ENCODE data around the gene USP31. TPM values are rescaled to one million over a fixed set of nuclear protein-coding genes. Genes with fewer than 3 reads are reported as not detected.

The USP31 gene
- total and polyA plus RNA-seq, 2 of the 13 experiments (the other 11 are each of a cell fraction or from before 2014, with no cell fraction given): 22.5 to 23.3 TPM

GRCh38 chr16:23079675-23080301 is 69.5 kb downstream of the USP31 start (continued):
- TF ChIP-seq ZSCAN31 (CRISPR knock-in tag; IDR thresholded peaks at IDR 0.05; ENCODE audit: low read depth): no peak

DNA sequence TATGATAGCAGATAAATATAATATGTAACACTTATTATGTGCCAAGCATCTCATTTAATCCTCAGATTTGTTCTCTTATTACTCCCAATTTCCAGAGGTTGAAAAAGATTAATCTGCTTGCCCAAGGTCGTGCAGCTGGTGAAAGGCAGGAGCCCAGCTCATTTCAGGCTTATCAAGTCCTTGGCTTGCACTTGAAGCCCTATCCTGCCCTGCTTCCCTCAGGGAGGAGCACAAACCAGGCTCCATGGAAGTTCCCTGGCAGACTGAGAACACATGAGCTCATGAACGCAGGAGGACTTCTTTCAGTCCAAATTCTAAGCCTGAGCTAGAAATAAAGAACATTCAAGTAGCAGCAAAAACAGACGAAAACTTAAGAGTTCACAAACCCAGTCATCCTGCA is 74.8 kb downstream of the USP31 start:
- H3K9ac ChIP-seq (ENCODE audit: insufficient read depth, low read depth, low read length): no peak overlapping the region
- peaks cover 33 to 90% of the 10 kb centered on the region in 2 experiments for H3K36me3 ChIP-seq (replicated peaks in 1 of 2; ENCODE audit: control insufficient read depth in 1 of 2, insufficient read depth in 2 of 2, low read length in 2 of 2)
- 88% methylated on average over 3 of the region's 3 CpGs for WGBS (ENCODE audit: low lambda C conversion rate)
- ChIA-PET CTCF (ENCODE audit: low intra/inter-chr PET ratio, low total read pairs) (no interaction called here), POLR2A (no interaction called here)
- FAIRE-seq (no peak), DNase-seq (ENCODE audit: low spot score) (no peak), ATAC-seq (no peak)
- intact Hi-C loops (cut with micrococcal nuclease; ENCODE audit: unreplicated experiment) (no loop called here), in situ Hi-C loops (cut with HindIII; ENCODE audit: extremely low pct_ligation_motif_present, low pct_unique_long_range_greater_than_20kb) (no loop called here)
- no peak overlapping the region for H3K4me2 ChIP-seq (ENCODE audit: low read depth, low read length)
- no peaks in the 10 kb centered on the region for H3K4me1 ChIP-seq (ENCODE audit: insufficient read depth, low read length)
- TF ChIP-seq ZNF792 (CRISPR knock-in tag; IDR thresholded peaks at IDR 0.05) (no peak), DNMT1 (CRISPR knock-in tag; IDR thresholded peaks at IDR 0.05) (no peak), FOXP1 (IDR thresholded peaks at IDR 0.05) (no peak), FOXP1 (CRISPR knock-in tag; IDR thresholded peaks at IDR 0.05) (no peak), ZFAT (CRISPR knock-in tag; conservative IDR thresholded peaks at IDR 0.05) (no peak), EHMT2 (IDR thresholded peaks at IDR 0.05; ENCODE audit: borderline replicate concordance, low read depth, low read length) (no peak), ZNF781 (CRISPR knock-in tag; IDR thresholded peaks at IDR 0.05; ENCODE audit: borderline replicate concordance, not compliant biosample characterization) (no peak)
- TF ChIP-seq, protein P1, sequence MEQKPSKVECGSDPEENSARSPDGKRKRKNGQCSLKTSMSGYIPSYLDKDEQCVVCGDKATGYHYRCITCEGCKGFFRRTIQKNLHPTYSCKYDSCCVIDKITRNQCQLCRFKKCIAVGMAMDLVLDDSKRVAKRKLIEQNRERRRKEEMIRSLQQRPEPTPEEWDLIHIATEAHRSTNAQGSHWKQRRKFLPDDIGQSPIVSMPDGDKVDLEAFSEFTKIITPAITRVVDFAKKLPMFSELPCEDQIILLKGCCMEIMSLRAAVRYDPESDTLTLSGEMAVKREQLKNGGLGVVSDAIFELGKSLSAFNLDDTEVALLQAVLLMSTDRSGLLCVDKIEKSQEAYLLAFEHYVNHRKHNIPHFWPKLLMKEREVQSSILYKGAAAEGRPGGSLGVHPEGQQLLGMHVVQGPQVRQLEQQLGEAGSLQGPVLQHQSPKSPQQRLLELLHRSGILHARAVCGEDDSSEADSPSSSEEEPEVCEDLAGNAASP (CRISPR knock-in tag; IDR thresholded peaks at IDR 0.05; ENCODE audit: borderline replicate concordance): no peak
- TF ChIP-seq, protein P2, sequence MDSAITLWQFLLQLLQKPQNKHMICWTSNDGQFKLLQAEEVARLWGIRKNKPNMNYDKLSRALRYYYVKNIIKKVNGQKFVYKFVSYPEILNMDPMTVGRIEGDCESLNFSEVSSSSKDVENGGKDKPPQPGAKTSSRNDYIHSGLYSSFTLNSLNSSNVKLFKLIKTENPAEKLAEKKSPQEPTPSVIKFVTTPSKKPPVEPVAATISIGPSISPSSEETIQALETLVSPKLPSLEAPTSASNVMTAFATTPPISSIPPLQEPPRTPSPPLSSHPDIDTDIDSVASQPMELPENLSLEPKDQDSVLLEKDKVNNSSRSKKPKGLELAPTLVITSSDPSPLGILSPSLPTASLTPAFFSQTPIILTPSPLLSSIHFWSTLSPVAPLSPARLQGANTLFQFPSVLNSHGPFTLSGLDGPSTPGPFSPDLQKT (CRISPR knock-in tag; IDR thresholded peaks at IDR 0.05; ENCODE audit: borderline replicate concordance): no peak
- TF ChIP-seq, protein P3, sequence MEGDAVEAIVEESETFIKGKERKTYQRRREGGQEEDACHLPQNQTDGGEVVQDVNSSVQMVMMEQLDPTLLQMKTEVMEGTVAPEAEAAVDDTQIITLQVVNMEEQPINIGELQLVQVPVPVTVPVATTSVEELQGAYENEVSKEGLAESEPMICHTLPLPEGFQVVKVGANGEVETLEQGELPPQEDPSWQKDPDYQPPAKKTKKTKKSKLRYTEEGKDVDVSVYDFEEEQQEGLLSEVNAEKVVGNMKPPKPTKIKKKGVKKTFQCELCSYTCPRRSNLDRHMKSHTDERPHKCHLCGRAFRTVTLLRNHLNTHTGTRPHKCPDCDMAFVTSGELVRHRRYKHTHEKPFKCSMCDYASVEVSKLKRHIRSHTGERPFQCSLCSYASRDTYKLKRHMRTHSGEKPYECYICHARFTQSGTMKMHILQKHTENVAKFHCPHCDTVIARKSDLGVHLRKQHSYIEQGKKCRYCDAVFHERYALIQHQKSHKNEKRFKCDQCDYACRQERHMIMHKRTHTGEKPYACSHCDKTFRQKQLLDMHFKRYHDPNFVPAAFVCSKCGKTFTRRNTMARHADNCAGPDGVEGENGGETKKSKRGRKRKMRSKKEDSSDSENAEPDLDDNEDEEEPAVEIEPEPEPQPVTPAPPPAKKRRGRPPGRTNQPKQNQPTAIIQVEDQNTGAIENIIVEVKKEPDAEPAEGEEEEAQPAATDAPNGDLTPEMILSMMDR (CRISPR knock-in tag; IDR thresholded peaks at IDR 0.05): no peak
- TF ChIP-seq, protein P4, sequence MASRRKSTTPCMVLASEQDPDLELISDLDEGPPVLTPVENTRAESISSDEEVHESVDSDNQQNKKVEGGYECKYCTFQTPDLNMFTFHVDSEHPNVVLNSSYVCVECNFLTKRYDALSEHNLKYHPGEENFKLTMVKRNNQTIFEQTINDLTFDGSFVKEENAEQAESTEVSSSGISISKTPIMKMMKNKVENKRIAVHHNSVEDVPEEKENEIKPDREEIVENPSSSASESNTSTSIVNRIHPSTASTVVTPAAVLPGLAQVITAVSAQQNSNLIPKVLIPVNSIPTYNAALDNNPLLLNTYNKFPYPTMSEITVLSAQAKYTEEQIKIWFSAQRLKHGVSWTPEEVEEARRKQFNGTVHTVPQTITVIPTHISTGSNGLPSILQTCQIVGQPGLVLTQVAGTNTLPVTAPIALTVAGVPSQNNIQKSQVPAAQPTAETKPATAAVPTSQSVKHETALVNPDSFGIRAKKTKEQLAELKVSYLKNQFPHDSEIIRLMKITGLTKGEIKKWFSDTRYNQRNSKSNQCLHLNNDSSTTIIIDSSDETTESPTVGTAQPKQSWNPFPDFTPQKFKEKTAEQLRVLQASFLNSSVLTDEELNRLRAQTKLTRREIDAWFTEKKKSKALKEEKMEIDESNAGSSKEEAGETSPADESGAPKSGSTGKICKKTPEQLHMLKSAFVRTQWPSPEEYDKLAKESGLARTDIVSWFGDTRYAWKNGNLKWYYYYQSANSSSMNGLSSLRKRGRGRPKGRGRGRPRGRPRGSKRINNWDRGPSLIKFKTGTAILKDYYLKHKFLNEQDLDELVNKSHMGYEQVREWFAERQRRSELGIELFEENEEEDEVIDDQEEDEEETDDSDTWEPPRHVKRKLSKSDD (CRISPR knock-in tag; IDR thresholded peaks at IDR 0.05; ENCODE audit: low read depth): no peak
- H4K20me1 ChIP-seq (ENCODE audit: insufficient read depth, low read length): no peaks in the 10 kb centered on the region; the same call in 1 of the 2 replicates
- H3K27me3 ChIP-seq (ENCODE audit: control insufficient read depth in 1 of 2, insufficient read depth in 2 of 2, low read length in 2 of 2): no peaks in the 10 kb centered on the region
- no TSS peak for BruUV-seq (replicated peaks)
- no peaks in the 10 kb centered on the region for H3K79me2 ChIP-seq (ENCODE audit: insufficient read depth, low read length)
- H3K9me3 ChIP-seq (ENCODE audit: low read length): no peaks in the 10 kb centered on the region
- no peak overlapping the region for H3K27ac ChIP-seq (ENCODE audit: extremely low read length, insufficient read depth, low read length)
- H3K4me3 ChIP-seq (replicated peaks in 1 of 3; ENCODE audit: insufficient read depth in 1 of 3, low read depth in 2 of 3, low read length in 3 of 3): no peak overlapping the region
- no peak overlapping the region for H2AFZ ChIP-seq (ENCODE audit: low read length)

Data from HepG2 (cell line).